Activated CD4-positive, alpha-beta T cell treated with anti-CD3 and anti-CD28 coated beads, Interleukin-2, amount 50 U/mL, for 16 hours (primary cell): ENCODE data around the gene MAMSTR.
"Not testable (repeated sequence)": the region's sequence is repeated elsewhere in the genome, so short reads cannot be mapped to it uniquely, and the experiment has no call there.

Source experiments
- DNase-seq: peaks from one replicate; pipeline ENCODE4 v3.0.0-alpha.2; 2020

The MAMSTR gene

DNA sequence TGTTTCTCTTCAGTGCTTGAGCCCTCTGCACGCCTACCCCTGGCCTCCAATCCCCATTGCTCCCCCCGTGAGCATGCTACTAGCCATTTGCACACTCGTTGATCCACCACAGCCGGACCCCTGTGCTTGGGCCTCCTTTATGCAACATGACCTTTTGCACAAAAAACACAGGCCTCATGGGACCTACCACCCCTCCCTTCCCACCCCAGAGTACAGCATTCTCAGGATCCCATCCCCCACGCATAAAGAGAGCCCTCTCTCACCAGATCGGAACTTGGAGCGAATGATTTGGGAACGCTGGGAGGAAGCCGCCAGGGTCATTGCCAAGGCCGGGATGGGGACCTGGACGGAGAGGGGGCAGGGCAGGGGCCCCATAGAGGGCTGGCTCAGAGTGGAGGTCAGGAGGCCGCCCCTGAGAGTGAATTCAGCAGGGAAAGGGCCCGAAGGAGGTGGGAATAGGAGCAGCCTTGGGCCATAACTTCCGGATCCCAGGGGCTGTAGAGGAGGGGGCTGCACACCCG, 754 bp downstream of the MAMSTR start:
- no peak for DNase-seq

DNA sequence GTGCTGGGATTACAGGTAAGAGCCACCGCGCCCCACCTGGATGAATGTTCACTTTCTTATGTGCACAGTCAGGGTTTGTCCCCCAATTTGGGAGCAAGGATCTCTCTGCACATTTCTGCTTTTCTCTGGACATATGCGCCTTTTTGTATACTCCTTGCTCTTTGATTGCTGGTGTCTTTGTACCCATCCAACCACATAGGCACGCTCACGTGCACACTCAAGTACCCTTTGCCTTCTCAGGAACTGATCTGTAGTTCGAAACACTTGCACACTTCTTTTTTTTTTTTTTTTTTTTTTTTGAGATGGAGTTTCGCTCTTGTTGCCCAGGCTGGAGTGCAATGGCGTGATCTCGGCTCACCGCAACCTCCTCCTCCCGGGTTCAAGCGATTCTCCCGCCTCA, 1.4 kb downstream of the MAMSTR start:
- DNase-seq: not testable (repeated sequence)

DNA sequence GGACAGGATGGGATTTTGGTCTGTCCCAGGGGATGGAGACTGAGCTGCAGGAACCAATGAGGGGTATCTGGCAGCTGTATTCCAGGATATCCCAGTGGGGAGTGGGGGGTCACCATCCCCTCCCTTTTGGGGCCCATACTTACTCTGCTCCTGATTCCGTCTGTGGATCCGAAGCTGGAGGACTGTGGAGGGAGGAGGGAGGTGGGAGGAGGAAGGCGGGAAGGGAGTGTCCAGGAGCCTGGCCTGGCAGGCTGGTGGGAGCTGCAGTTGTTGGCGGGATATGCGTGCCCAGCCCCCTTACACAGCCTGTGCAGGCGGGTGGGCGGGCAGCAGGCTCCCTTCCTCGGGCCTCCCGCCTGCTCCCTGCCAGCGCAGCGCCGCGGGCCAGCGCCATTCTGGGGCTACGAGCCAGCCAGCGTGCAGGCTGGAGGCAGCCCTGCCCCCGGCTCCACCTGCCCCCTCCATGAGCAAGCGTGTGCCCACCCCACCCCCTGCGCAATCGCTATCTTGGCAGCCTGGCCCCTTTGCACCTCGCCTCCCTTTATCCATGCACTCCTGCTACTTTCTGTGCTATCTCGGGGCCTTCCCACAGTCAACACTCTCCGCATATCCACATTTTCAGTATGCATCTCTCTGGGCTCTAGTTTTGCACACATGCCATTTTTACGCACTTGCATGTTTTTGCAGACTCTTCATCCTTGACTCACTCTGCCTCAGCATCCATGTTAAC, 2.8 kb downstream of the MAMSTR start:
- no peak for DNase-seq

DNA sequence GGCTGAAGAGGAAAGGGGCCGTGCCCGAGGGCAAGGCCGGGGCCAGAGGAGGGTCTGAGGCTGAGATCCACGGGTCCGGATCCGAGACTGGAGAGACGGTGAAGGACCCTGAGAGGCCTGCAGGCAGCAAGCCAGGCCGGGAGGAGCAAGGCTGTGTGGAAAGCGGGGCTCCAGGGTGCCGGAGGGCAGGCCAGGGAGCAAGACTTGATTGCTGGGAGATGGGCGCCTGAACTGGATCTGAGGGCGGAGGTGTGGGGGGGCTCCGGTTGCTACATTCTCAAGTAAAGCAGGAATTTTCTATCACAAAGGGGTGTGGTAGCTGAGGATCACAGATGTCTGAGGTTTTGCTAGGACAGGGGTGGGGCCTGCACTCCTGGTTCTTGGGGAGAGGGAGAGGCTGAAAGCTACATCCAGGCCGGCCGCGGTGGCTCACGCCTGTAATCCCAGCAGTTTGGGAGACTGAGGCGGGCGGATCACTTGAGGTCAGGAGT, 3.8 kb downstream of the MAMSTR start:
- DNase-seq: no peak

DNA sequence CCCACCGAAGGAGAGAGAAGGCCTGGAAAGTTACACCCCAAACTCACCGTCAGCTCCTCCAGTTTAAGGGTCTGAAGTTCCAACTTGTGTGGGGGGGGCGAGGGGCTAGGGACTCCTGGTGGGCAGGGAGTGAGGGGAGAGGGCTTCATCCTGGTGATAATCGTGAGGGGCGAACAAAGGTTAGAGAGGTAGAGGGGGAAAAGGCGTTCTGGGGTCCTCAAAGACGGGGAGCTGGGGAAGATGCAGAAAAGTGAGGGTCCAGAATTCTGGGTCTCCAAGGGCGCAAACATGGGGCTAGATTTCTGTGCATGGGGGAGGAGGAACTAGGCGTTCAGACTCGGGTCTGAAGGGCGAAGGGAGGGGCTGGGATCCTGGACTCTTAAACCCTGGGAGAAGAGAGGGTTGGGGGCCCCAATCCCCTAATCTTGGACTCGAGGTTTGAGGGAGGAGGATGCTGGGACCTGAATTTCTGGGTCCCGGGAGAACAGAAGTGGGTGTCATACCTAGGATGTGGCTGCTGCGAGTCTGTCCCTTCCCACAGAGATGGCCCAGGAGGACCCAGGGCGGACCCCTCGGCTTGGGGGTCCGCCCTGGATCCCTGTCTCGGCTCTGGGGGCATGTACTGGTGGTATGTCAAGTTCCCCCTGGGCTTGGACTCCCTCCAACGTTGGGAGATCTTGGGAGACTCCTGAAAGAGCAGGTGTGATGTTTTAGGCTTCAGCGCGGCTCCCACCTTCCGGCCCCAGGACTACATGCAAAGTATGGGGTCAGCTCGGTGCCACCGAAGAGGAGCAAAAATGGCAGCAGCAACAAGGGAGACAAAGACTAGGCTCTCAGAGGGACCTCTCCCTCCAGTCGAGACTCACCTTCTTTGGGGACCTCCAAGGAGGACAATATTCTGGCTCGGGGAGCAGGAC, 4.5 kb downstream of the MAMSTR start:
- no peak for DNase-seq

DNA sequence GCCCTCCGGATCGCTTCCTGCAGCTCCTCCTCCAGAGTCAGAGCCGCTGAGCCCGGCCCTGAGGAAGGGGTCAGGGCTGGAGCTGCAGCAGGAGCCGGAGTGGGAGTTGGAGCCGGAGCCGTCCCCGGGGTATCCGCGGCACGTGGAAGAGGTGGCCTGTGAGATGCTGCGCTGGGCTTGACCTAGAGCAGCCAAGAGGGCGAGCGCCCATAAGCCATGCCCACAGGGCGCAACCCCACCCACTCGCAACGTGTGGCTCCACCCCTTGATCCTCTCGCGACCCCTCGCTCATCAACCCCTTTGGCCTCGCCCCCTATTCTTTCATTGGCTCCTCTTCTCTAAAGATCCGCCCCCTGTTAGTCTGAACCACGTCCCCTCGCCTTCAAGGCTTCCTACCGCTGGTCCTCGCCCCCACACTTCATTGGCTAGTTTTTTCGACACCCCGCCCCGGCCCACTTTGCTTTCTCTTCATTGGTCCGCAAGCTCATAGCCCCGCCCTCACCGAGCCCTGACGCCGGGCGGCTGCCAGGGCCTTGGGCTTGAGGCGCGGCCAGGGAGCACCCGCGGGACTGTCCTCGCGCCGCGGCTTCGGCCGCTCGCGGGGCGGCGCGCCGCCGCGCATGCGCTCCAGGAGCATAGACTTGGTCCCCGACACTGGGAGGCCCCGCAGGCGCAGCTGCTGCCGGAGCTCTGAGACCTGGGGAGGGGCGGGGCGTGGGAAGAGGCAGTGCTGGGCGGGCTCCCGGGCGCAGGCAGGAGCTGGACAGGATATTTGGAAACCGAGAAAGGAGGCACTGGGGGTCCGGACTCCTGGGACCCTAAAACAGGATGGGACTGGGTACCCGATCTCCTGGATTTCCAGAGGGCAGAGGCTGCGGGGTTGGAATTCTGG, 5.4 kb downstream of the MAMSTR start:
- DNase-seq: peak; percentile 99

DNA sequence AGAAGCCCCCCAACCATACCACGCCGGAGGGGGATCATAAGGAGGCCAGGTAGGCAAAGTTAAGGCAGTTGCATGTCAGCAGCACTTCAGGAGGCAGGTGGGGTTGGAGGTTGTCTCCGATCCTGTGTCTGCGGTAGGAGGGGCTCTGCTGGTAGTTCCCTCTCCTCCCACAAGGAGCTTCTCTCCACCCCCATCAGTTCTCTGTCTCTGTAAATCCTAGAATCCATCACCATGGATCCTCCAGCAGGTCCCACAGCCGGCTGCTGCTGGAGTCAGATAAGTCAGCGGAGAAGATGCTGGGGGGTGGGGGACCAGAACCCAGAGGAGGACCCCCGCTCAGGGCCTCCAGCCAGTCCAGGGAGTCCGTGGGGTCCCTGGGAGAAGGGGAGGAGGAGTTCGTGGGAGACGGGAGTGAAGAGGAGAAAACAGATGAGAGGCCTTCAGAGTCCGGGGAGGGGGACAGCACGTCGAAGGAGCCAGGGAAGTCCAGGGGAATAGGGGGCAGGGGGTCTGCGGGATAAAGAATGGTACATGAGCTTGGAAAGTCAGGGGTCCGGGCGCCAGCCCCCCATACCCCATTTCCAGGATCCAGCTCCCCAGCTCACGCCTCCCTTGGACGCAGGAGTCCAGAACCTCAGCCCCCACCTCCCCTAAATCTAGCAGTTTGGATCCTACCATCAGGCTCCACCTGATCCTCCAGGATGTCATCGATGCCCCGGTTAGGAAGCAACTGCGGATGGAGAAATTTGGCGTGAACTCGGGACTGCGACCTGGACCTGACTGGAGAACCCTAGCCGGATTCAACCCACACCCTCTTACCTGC, 6.3 kb downstream of the MAMSTR start:
- no peak for DNase-seq

DNA sequence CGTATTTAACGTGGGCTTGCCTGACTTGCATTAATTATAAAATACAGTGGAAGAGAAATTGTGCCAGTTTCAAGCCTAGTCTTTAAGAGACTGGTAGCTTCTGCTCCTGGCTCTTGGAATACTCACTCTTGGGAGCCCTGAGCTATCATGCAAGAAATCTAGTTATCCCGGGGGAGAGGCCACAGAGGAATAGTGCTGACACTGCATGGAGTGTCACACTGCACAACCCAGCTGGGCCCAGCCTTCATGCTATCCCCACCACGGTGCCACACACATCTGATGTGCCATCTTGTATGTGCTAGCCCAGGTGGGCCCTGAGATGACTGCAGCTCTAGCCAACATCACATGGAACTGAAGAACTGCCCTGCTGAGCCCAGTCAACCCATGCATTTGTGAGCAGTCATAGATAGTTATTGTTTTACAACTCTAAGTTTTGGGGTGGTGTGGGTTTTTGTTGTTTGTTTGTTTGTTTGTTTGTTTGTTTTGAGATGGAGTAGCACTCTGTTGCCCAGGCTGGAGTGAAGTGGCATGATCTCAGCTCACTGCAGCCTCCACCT, 8.3 kb downstream of the MAMSTR start:
- DNase-seq: no peak

DNA sequence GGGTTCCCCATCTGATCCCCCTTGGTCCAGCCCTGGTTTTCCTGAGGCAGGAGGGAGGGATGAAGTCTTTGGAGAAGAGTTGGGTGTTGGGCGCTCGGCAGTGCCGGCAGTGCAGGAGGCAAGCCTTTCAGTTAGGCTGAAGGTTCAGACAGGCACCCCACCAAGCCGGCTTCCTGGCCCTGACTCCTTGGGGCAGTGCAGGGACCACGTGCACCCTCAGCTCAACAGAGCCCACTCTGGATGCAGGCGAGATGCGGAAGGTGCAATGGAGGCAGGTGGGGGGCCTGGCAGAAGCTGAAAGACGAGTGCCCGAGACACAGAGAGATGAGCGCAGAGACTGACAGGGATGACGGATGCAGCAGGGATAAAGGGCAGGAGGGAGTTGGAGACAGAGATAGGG, 11.1 kb downstream of the MAMSTR start:
- no peak for DNase-seq

DNA sequence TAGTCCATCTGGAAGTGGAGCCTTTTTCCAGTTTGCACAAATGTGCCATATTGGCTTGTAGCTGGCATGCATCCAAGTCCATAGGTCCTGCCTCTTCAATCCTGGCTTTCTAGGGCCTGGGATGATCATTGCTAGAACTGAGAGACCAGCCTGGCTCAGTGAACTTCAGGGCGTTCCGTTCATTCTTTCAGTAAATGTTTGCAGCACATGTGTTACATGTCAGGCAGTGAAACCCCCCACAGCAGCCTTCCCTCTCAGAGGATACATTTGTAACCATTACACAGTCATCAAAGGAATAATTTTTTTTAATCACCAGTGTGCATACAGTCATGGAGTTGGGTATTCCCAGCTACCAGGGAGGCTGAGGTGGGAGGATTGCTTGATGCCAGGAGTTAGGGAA, 14.1 kb downstream of the MAMSTR start:
- no peak for DNase-seq

DNA sequence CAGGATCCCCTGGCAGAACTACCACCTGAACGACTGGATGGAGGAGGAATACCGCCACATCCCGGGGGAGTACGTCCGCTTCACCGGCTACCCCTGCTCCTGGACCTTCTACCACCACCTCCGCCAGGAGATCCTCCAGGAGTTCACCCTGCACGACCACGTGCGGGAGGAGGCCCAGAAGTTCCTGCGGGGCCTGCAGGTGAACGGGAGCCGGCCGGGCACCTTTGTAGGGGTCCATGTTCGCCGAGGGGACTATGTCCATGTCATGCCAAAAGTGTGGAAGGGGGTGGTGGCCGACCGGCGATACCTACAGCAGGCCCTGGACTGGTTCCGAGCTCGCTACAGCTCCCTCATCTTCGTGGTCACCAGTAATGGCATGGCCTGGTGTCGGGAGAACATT, 16.2 kb downstream of the MAMSTR start:
- DNase-seq: no peak

DNA sequence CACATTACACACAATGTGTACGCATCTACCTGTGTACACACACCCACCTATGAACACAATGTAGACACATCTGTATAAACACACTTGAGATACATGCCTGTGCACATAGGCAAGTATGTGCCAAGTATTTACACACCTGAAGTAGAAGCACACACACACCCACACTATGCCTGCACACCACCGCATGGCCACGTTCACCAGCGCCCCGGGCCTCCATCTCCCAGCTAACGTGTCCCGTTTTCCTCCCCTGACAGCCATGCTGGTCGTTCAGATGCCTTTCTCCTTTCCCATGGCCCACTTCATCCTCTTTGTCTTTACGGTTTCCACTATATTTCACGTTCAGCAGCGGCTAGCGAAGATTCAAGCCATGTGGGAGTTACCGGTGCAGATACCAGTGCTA, 16.8 kb downstream of the MAMSTR start:
- no peak for DNase-seq

DNA sequence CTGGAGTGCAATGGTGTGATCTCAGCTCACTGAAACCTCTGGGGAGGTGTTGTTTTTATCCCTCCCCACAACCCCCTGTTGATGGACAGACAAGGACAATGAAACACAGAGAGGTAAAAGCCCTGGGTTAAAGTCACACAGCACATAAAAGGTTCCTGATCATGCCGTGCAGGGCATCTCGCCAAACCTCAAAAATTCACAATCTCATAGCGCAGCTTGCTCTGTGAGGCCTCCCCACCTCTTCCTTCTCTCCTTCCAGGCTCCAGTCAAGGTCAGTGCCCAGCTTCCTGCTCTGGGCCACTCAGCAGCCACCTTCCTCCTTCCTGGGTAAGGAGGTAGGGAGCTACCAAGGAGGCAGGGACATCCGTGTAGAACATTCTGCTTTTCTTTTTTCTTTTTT, 21.5 kb downstream of the MAMSTR start:
- no peak for DNase-seq

DNA sequence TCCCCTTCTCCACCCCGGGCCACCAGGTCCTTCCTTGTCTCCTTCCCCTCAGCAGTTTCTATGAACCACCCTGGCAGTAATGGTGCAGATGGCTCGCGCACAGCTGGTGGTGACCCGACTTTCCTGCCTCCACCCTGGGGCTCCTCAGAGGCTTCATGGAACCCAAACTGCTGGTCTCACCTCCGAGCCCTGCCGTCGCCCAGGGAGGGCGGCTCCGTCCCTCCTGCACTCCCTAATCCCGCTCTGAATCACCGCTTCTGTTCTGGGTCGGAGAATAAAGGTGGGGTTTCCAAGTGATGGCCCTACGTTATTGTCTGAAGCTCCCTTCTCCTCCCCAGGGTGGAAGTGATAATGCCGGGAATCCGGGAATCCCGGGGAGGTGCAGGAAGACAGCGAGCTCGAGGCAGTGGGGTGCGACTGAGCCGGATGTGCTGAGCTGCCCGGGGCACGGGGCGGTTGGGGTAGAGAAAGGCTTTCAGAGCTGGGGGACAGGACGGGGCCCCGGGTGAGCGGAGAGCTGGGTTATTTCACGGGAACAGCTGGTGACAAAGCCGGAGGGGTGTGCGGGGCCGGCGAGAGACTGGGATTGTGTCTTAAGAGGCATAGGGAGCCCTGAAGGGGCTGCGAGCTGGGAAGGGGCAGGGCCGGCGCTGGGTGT, 23.0 kb downstream of the MAMSTR start:
- DNase-seq: no peak

DNA sequence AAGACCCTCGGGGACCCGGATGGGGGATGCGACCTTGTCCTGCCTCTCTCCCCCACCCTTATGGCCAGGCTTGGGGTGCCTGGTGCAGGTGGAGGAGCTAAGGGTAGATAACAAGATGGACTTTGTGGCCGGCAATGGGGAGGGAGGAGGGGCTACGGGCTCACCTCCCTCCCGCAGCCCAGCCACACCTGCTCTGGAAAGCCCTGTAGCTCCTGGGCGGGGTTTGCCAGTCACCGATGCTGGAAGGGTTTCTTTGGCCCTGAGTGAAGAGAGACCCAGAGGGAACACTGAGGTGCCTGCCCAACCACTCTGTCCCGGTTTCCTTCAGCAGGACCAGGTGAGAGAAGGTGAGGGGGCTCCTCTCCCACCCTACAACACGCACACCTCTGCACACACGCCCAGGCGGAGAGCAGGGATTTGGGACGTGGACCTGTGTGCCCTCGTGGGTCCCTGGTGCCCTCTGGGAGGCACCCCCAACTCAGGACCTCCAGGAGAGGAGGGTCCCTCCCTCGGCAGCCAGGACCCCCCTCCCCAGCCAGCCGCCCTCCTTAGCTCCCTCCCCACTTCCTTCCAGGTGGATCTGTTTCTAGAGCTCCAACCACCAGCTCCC, 23.7 kb downstream of the MAMSTR start, which contains the start of gene FUT2:
Gene FUT2, plus strand, starts transcription at position 229 of the 610 bp plus-strand sequence. CDS start 6,986 bp downstream, outside the sequence.
- no peak for DNase-seq

DNA sequence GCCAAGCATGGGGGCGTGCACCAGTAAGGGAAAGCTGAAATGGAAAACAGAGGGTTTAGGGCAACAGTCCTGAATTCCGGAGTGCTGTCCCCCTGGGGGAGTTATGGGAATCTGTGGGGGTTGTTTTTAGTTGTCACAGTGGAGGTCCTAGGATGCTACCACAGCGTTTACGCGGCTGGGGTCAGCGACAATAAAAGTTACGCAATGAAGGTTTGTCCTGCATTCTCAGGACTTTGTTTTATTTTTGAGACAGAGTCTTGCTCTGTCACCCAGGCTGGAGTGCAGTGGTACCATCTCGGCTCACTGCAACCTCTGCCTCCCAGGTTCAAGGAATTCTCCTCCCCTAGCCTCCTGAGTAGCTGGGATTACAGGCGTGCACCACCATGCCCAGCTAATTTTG, 25.9 kb downstream of the MAMSTR start:
- DNase-seq: not testable (repeated sequence)

DNA sequence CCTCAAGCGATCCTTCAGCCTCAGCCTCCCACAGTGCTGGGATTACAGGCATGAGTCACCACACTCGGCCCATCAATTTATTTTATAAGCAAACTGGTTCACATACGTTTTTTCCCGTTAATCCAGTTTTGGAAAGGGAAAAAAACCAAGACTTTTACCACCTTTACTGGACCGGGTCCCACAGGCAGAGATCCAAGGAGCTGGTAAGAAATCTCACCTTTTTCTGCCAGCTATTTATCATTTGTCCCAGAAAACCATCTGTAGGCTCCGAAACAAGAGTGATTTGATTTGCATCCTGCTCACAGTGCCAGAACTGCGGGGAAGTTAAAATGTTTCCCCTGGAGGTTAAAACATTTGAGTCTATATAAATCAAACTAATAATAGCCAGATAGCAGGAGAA, 30.1 kb downstream of the MAMSTR start:
- no peak for DNase-seq

DNA sequence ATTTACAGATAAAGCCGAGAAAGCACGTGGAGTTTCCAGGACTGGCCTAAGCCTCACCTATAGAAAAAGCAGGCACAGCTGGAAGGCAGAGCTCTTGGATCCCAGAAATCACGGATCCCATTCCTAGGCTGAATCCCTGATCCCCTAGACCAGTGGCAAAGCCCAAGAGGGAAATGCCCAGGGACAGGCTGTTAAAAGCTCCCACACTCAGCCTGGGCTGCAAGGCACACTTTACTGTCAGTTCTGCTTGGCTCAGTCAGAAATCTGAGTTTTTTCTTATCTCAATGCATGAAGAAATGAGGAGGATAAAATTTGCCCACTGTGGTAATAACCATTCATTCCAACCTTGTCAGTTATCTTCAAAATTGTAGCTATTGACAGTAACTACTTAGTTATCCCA, 31.7 kb downstream of the MAMSTR start:
- DNase-seq: no peak

DNA sequence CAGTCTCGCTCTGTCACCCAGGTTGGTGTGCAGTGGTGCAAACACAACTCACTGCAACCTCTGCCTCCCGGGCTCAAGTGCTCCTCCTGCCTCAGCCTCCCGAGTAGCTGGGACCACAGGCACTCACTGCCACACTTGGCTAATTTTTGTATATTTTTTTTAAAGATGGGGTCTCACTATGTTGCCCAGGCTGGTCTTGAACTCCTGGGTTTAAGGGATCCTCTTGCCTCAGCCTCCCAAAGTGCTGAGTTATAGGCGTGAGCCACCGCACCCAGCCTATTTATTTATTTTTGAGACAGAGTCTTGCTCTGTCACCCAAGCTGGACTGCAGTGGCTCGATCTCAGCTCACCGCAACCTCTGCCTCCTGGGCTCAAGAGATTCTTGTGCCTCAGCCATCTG, 32.9 kb downstream of the MAMSTR start:
- DNase-seq: not testable (repeated sequence)

DNA sequence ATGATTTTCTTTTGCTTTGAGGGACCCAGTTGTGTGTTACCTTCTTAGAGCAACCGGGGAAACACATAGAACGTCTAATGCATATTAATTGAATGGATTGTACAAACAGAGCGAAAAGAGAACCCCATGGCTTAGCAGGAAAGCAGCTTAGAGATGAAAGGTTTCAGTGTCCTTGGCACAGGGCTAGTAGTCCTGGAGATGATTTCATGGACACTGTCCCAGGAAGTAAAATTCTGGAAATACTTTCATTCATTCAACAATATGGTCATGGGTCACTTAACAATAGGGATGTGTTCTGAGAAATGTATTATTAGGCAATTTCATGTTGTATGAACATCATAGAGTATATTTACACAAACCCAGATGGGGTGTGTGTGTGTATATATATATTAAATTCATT, 33.4 kb downstream of the MAMSTR start:
- no peak for DNase-seq
